WI38 (cell line): Measurements from ENCODE around the gene ATXN7L2.

Experiments
- H3K4me3 ChIP-seq: 2 replicates; pipeline ENCODE4 v1.5.1; 2011; ENCODE audit warnings: low read depth, mild to moderate bottlenecking, control low read depth, low read length
- CTCF ChIP-seq: IDR thresholded peaks from 2 replicates; pipeline ENCODE4 v1.5.1; 2012; ENCODE audit warnings: low read depth, mild to moderate bottlenecking, control low read depth, low read length

Gene ATXN7L2

GRCh38 chr1:109447524-109447923, 36.2 kb upstream of the ATXN7L2 start:
- TF ChIP-seq CTCF = no peak
- H3K4me3 ChIP-seq = no peak overlapping the region

- no peak for TF ChIP-seq CTCF
- H3K4me3 ChIP-seq = no peak overlapping the region
Observed at GRCh38 chr1:109454497-109455133, 29.1 kb upstream of the ATXN7L2 start.

GRCh38 chr1:109457819-109458218, 25.9 kb upstream of the ATXN7L2 start:
- no peak for TF ChIP-seq CTCF
- no peak overlapping the region for H3K4me3 ChIP-seq

GRCh38 chr1:109466125-109466451, 17.6 kb upstream of the ATXN7L2 start:
- TF ChIP-seq CTCF = no peak

GRCh38 chr1:109466452-109467300, 17.0 kb upstream of the ATXN7L2 start, which contains the start of gene SYPL2:
TSS of gene SYPL2 (plus strand) at chr1:109466546. CDS start at chr1:109466844, 298 bp downstream.
- no peak for TF ChIP-seq CTCF
- H3K4me3 ChIP-seq = peak within 1 kb of the TSS; percentile 55

More at GRCh38 chr1:109466125-109466451, 17.6 kb upstream of the ATXN7L2 start:
- peak overlapping the region; percentile 55 for H3K4me3 ChIP-seq

- H3K4me3 ChIP-seq = no peak overlapping the region
- no peak for TF ChIP-seq CTCF
Observed at GRCh38 chr1:109467301-109467777, 16.4 kb upstream of the ATXN7L2 start.

GRCh38 chr1:109468061-109468460, 15.6 kb upstream of the ATXN7L2 start:
- H3K4me3 ChIP-seq = no peak overlapping the region
- TF ChIP-seq CTCF = no peak
